HCT116 (cell line): ENCODE measurements around the gene CRYBA4.

Experiments used
- EZH2phosphoT487 ChIP-seq: fragments of 200-600 bp; IDR thresholded peaks from 2 replicates; pipeline ENCODE4 v1.6.1; 2018; ENCODE audit warnings: antibody characterized with exemption, borderline replicate concordance
- POLR2A ChIP-seq: IDR thresholded peaks from 2 replicates; pipeline ENCODE4 v1.7.0; 2011; ENCODE audit warnings: borderline replicate concordance; ENCODE audit not compliant: insufficient read depth, insufficient read length; ENCODE audit errors: extremely low read depth
- POLR2AphosphoS5 ChIP-seq: IDR thresholded peaks from 2 replicates; pipeline ENCODE4 v1.6.1; 2011; ENCODE audit warnings: mild to moderate bottlenecking, low read depth, low read length, moderate library complexity
- RAD21 ChIP-seq: IDR thresholded peaks from 2 replicates; pipeline ENCODE4 v1.6.1; 2012; ENCODE audit warnings: low read depth, mild to moderate bottlenecking
- TCF7L2 ChIP-seq: IDR thresholded peaks from 2 replicates; pipeline ENCODE4 v1.7.0; 2011; ENCODE audit warnings: borderline replicate concordance, inconsistent platforms; ENCODE audit not compliant: insufficient read depth, insufficient read length; ENCODE audit errors: extremely low read depth
- ZNF274 ChIP-seq: fragments of 200-500 bp; sonication (Bioruptor generic); IDR thresholded peaks from 2 replicates; pipeline ENCODE4 v1.6.1; 2014; ENCODE audit warnings: mild to moderate bottlenecking, low read depth, low read length, inconsistent platforms
- TF ChIP-seq, protein P1 (sequence below), 3 experiments: fragments of 200-600 bp in 1 of 3; sonication (generic) in 1 of 3; IDR thresholded peaks in 2 of 3; conservative IDR thresholded peaks in 1 of 3; 2 replicates each; pipeline ENCODE4 v1.5.1; 2012 to 2017; ENCODE audit warnings: low read depth in 2 of 3, low read length in 2 of 3, antibody characterized with exemption in 1 of 3, borderline replicate concordance in 1 of 3, control low read depth in 1 of 3, mild to moderate bottlenecking in 1 of 3, mixed read lengths in 1 of 3, mixed run types in 1 of 3, moderate library complexity in 1 of 3; ENCODE audit not compliant: insufficient read depth in 1 of 3

DNA sequence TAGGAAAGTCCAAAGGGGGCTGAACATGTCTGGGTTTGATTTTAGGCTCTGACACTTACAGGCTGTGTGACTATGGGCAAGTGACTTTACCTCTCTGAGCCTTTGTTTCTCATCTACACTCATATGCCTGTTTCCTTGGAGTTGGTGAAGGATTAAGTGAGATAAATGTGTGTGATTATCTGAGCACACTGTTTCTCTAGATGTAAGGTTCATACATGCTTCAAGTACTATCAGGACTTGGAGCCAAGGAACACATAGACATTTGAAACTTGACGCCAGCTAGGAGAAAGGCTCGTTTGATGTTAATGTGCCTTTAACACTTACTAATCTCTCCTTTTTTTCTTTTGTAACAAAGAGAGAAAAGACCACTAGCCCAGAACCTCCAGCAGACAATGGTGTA, 13.6 kb upstream of the CRYBA4 start:
- TF ChIP-seq EZH2phosphoT487 (no peak), POLR2AphosphoS5 (no peak), ZNF274 (no peak), POLR2A (no peak), TCF7L2 (no peak), RAD21 (no peak)
- TF ChIP-seq, protein P1, sequence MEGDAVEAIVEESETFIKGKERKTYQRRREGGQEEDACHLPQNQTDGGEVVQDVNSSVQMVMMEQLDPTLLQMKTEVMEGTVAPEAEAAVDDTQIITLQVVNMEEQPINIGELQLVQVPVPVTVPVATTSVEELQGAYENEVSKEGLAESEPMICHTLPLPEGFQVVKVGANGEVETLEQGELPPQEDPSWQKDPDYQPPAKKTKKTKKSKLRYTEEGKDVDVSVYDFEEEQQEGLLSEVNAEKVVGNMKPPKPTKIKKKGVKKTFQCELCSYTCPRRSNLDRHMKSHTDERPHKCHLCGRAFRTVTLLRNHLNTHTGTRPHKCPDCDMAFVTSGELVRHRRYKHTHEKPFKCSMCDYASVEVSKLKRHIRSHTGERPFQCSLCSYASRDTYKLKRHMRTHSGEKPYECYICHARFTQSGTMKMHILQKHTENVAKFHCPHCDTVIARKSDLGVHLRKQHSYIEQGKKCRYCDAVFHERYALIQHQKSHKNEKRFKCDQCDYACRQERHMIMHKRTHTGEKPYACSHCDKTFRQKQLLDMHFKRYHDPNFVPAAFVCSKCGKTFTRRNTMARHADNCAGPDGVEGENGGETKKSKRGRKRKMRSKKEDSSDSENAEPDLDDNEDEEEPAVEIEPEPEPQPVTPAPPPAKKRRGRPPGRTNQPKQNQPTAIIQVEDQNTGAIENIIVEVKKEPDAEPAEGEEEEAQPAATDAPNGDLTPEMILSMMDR (IDR thresholded peaks at IDR 0.05 in 2 of 3, conservative IDR thresholded peaks at IDR 0.05 in 1 of 3; ENCODE audit: borderline replicate concordance in 1 of 3, insufficient read depth in 1 of 3, low read depth in 2 of 3, low read length in 2 of 3), result no peak
